ENCODE measurements around the gene H6PD. TPM values are rescaled to one million over a fixed set of nuclear protein-coding genes. Genes with fewer than 3 reads are reported as not detected.

The H6PD gene
- total RNA-seq, 2 experiments from 2014 or later = 15.1 to 15.3 TPM

DNA sequence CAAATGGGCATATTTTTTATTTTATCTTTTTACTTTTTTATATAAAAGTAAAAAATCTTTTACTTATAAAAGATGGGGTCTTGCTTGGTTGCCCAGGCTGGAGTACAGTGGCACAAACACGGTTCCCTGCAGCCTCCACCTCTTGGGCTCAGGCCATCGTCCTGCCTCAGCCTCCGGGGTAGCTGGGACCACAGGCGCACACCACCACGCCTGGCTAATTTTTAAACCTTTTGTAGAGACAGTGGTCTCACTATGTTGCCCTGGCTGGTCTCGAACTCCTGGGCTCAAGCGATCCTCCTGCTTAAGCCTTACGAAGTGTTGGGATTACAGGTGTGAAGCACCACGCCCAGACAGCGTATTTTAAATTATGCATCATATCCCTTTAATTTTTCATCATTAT is 986 bp downstream of the H6PD start:
- Mint-ChIP-seq H3K4me1 (peaks cover 49% of the 10 kb centered on the region), H3K27ac (peak overlapping the region; percentile 90), H3K36me3 (ENCODE audit: low read depth) (peaks cover 3% of the 10 kb centered on the region), H3K4me3 (peak overlapping the region; percentile 81), H3K27me3 (peaks cover 3% of the 10 kb centered on the region), H3K9me3 (no peaks in the 10 kb centered on the region)
- POLR2A ChIA-PET = interaction anchor here (0.7 kb wide), 1 partner anchor 153 kb away, joined by 4 read pairs; no protein-coding TSS in a partner anchor
- CTCF ChIA-PET = interaction anchor here (1.4 to 2.9 kb wide), 4 partner anchors 9 to 15 kb away, joined by 3 to 19 read pairs (median 8); no protein-coding TSS in a partner anchor
- no peak for DNase-seq

DNA sequence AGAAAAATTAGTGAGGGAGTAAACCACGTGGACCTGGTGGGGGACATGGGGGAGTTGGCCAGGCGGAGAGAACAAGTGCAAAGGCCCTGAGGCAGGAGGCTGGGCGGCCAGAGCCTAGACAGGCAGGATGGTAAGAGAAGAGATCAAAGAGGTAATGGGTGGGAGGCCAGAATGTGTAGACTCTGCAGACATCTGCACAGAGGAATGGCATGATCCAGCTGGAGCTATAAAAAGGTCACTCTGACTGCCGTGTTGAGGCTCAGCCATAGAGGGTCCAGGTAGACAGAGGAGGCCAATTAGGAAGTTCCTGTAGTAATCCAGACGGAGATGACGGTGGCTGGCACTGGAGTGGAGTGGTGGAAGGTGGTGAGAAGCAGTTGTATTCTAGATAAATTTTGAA is 3.6 kb downstream of the H6PD start:
- ChIA-PET CTCF (no interaction called here), POLR2A (no interaction called here)
- Mint-ChIP-seq H3K4me3 (no peak overlapping the region), H3K9me3 (no peaks in the 10 kb centered on the region), H3K36me3 (ENCODE audit: low read depth) (peaks cover 3% of the 10 kb centered on the region), H3K27ac (no peak overlapping the region), H3K4me1 (peaks cover 62% of the 10 kb centered on the region), H3K27me3 (peaks cover 2% of the 10 kb centered on the region)
- DNase-seq = no peak

DNA sequence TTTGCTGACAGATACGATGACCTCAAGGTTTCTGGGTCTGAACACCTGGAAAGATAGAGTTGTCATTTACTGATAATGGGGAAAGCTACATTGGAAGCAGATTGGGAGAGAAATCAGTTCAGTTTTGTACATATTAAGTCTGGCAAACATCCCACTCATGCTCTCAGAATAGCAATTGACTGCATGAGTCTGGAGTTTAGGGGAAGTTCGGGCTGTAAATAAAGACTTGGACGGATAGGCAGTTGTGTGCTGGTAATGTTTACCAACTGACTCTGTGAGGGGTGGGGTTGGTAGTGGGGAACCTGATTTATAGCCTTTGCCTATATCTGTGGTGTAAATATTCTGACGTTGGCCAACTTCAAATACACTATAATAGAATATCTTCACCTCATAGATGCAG is 4.0 kb downstream of the H6PD start:
- no peak overlapping the region for H3K27ac Mint-ChIP-seq
- peaks cover 2% of the 10 kb centered on the region for H3K27me3 Mint-ChIP-seq
- DNase-seq = no peak
- ChIA-PET POLR2A (interaction anchor here (0.6 kb wide), 1 partner anchor 481 kb away, joined by 3 read pairs; no protein-coding TSS in a partner anchor), CTCF (no interaction called here)
- peaks cover 3% of the 10 kb centered on the region for H3K36me3 Mint-ChIP-seq (ENCODE audit: low read depth)
- no peaks in the 10 kb centered on the region for H3K9me3 Mint-ChIP-seq
- no peak overlapping the region for H3K4me3 Mint-ChIP-seq
- H3K4me1 Mint-ChIP-seq = peaks cover 62% of the 10 kb centered on the region

DNA sequence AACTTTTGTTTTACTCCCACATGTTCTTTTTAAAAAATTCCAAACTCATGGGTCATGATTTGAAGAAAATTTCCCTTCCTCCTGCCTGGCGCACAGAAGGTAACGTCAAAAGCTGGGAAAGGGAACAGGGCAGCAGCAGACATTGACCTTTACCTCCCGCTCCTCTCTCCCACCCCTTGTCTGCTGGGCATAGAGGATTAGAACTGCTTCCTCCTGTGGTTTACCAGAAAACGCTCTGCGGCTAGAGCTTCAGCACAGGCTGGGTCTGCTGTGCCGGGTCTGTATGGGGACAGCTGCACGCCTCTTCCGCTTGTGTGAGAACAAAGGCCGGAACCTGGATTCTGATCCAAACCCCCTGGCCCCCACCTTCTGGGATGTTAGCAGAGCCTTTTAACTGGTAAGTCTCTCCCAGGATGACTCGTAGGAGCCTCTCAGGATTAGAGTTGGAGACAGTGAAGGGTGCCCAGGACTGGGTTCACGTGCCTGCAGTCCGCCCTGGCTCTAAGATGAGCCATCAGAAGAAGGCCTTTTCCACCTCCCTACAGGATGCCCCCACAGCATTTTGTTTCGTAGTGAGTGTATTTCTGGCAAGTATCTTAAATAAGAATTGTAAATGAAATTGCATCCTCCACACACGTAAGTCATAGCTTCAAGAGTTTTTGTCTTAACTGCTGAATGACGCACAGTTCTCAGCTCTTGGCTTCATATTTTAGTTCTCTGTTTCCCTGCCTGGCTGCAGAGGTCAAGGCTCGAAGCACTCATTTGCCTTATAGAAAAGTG is 5.2 kb downstream of the H6PD start:
- ChIA-PET POLR2A (interaction anchor here (0.6 to 0.7 kb wide), 2 partner anchors 167 to 1105 kb away, joined by 3 to 4 read pairs; no protein-coding TSS in a partner anchor), CTCF (interaction anchor here (0.5 to 1.0 kb wide), 2 partner anchors 27 to 333 kb away, joined by 3 to 4 read pairs; no protein-coding TSS in a partner anchor)
- Mint-ChIP-seq H3K36me3 (ENCODE audit: low read depth) (peaks cover 3% of the 10 kb centered on the region), H3K4me1 (peaks cover 67% of the 10 kb centered on the region), H3K4me3 (peak overlapping the region; percentile 40), H3K27ac (peak overlapping the region; percentile 64), H3K9me3 (no peaks in the 10 kb centered on the region), H3K27me3 (peaks cover 2% of the 10 kb centered on the region)
- peak; percentile 77 for DNase-seq

DNA sequence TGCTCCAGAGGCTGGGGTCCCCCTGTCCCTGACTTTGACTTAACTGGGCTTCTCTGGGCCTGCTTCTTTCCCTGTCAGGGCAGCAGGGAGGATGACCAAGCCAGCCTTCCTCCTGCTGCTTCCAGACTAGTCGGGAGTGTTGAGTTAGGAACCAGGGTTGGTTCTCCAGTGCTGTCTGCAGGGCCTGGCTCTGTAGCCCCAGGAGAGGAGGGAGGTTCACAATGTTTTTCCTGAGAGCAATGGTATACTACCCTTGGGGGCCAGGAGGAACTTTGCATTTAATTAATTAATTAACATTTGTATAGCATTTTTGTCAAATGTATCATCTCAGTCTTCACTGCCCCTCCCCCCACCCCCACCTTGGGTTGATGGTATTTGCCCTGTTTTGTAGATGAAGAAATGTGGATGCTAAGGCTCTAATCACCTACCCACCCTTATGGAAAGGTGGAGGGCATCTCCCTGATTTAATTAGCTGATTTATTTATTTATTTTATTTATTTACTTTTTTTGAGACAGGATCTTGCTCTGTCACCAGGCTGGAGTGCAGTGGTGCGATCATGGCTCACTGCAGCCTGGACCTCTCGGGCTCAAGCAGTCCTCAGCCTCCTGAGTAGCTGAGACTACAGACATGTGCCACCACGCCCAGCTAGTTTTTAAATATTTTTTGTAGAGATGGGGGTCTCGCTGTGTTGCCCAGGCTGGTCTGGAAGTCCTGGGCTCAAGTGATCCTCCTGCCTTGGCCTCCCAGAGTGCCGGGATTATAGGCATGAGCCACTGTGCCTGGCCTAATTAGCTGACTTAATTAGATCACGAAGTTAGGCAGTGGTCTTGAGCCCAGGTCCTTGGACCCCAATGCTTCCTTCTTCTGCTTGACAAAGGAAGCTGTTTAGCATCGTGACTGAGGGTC is 6.6 kb downstream of the H6PD start:
- H3K4me1 Mint-ChIP-seq = peaks cover 74% of the 10 kb centered on the region
- H3K4me3 Mint-ChIP-seq = no peak overlapping the region
- peaks cover 2% of the 10 kb centered on the region for H3K27me3 Mint-ChIP-seq
- H3K36me3 Mint-ChIP-seq (ENCODE audit: low read depth) = peaks cover 3% of the 10 kb centered on the region
- H3K27ac Mint-ChIP-seq = no peak overlapping the region
- no peaks in the 10 kb centered on the region for H3K9me3 Mint-ChIP-seq
- ChIA-PET POLR2A (no interaction called here), CTCF (interaction anchor here (0.5 kb wide), 1 partner anchor 304 kb away, joined by 7 read pairs; no protein-coding TSS in a partner anchor)
- no peak for DNase-seq

DNA sequence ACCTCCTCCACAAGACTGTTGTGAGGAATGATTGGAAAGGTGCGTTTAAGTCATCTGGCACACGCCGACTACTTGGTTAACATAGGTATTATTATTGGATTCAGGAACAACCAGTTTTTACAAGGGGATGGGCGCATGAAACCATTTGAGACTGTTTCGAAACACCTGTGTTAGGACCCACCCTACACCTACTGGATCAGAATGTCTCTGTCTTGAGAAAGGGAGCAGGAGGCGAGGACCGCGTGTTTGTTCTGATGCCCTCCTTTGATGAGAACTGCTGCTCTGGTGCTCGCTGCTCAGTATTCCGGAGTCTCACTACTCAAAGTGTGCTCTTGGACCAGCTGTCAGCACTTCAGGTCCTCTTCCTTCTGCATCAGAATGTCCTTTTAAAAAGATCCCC is 7.3 kb downstream of the H6PD start:
- ChIA-PET POLR2A (no interaction called here), CTCF (interaction anchor here (0.5 to 0.7 kb wide), 2 partner anchors 305 to 677 kb away, joined by 3 to 7 read pairs; no protein-coding TSS in a partner anchor)
- Mint-ChIP-seq H3K27ac (no peak overlapping the region), H3K4me3 (no peak overlapping the region), H3K36me3 (ENCODE audit: low read depth) (peaks cover 3% of the 10 kb centered on the region), H3K27me3 (peaks cover 2% of the 10 kb centered on the region), H3K4me1 (peaks cover 73% of the 10 kb centered on the region), H3K9me3 (no peaks in the 10 kb centered on the region)
- no peak for DNase-seq

DNA sequence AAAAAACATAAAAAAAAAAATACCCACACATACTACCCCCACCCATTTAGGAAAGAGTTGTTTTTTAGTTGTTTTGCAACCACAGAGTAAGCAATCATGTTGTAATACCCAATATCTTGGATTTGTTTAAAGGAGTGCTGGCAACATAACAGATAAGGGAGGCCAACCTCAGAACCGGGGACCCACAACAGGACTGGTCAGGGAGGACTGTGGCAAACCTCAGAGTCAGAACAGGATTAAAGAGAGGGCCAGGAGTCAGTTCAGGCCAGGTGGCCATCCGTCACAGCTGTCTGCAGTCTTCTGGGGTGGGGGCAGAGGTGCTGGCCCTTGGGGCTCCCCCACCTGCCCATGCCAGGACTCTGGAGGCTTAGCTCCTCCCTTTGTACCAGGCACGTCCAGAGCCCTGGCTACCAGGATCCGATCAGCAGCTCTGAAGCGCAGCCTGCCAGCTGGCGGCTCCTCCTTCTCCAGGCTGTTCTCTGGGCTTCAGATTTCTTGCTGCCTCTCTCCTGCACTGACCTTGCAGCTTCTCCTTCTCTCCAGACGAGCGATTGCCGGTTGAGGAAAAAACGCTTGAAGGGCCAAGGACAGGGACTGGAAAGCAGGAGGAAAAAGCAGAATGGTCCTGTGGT is 7.9 kb downstream of the H6PD start:
- Mint-ChIP-seq H3K36me3 (ENCODE audit: low read depth) (peaks cover 3% of the 10 kb centered on the region), H3K27ac (no peak overlapping the region), H3K9me3 (no peaks in the 10 kb centered on the region), H3K27me3 (peaks cover under 1% of the 10 kb centered on the region), H3K4me1 (peaks cover 73% of the 10 kb centered on the region), H3K4me3 (no peak overlapping the region)
- DNase-seq = no peak
- ChIA-PET POLR2A (no interaction called here), CTCF (interaction anchor here (0.7 to 4.2 kb wide), 2 partner anchors 8 to 676 kb away, joined by 3 to 19 read pairs; partner anchors contain the start of gene H6PD)

DNA sequence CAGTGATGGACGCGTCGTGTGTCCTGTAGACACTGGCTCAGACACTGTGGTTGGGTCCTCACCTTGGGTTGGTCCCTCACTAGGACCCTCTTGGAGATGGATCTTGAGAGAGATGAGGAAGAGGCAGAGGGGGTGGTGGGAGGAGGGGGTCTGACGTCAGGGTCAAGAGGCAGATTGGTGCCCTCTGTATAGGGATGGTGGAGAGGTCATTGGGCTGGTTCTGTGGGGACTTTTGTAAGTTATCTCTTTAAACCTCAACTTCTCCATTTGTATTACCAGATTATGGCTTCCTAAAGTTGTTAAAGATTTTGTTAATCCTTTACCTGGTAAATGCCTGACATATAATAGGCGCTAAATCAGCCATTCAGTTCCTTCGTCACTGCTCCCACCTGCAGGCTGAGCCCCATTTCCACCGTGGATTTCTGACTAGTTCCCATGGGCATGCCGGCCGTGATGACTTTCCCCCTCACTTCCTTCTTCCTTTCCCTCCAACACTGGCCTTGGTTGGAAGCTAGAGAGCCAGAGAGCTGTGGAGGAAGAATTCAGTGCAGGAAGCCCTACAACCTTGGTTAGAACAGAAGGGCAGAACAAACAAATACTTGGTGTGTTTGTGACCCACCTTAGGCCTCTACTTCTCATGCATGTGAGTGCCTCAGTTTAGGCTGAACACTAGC is 8.6 kb downstream of the H6PD start:
- no peak for DNase-seq
- ChIA-PET POLR2A (interaction anchor here (0.6 kb wide), 1 partner anchor 694 kb away, joined by 8 read pairs; no protein-coding TSS in a partner anchor), CTCF (interaction anchor here (0.6 to 4.2 kb wide), 4 partner anchors 9 to 989 kb away, joined by 3 to 19 read pairs (median 6); partner anchors contain the start of gene H6PD)
- H3K4me3 Mint-ChIP-seq = no peak overlapping the region
- peaks cover 66% of the 10 kb centered on the region for H3K4me1 Mint-ChIP-seq
- H3K27me3 Mint-ChIP-seq = no peaks in the 10 kb centered on the region
- peaks cover 2% of the 10 kb centered on the region for H3K36me3 Mint-ChIP-seq (ENCODE audit: low read depth)
- peak overlapping the region; percentile 36 for H3K27ac Mint-ChIP-seq
- H3K9me3 Mint-ChIP-seq = no peaks in the 10 kb centered on the region

DNA sequence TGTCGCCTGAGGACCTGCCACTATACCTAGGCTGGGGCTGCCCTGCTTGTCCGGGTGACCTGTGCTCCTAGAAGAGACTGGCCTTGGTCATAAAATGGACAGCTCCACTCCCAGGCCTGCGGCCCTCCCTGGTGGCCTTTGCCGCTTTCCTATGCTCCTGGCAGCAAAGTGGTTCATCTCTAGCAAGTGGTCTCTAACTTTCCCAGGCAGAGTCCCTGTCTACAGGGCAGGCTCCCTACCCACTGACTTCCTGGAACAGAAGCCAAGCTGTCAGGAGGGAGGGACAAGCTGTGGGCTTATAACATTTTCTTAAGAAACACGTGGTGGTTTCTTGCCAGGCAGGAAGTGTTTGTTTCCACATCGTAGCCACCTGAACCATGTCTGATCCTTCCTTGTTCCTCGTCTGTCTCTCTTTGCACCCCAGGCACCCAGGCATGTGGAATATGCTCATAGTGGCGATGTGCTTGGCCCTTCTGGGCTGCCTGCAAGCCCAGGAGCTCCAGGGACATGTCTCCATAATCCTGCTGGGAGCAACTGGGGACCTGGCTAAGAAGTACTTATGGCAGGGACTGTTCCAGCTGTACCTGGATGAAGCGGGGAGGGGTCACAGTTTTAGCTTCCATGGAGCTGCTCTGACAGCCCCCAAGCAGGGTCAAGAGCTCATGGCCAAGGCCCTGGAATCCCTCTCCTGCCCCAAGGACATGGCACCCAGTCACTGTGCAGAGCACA is 10.1 kb downstream of the H6PD start:
- Mint-ChIP-seq H3K36me3 (ENCODE audit: low read depth) (peaks cover 2% of the 10 kb centered on the region), H3K27me3 (no peaks in the 10 kb centered on the region), H3K27ac (peak overlapping the region; percentile 25), H3K4me3 (no peak overlapping the region), H3K9me3 (no peaks in the 10 kb centered on the region), H3K4me1 (peaks cover 55% of the 10 kb centered on the region)
- DNase-seq = peak; percentile 29
- CTCF ChIA-PET = interaction anchor here (0.6 to 4.2 kb wide), 12 partner anchors 9 to 269 kb away, joined by 3 to 19 read pairs (median 4); partner anchors contain the start of gene H6PD
- POLR2A ChIA-PET = interaction anchor here (0.6 to 1.2 kb wide), 3 partner anchors 31 to 366 kb away, joined by 3 to 4 read pairs (median 4); partner anchors contain the start of gene ENO1

DNA sequence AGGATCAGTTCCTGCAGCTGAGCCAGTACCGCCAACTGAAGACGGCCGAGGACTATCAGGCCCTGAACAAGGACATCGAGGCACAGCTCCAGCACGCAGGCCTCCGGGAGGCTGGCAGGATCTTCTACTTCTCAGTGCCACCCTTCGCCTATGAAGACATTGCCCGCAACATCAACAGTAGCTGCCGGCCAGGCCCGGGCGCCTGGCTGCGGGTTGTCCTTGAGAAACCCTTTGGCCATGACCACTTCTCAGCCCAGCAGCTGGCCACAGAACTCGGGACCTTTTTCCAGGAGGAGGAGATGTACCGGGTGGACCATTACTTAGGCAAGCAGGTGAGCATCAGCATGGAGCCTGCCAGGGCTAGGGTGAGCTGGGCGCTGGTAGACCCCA is 10.7 kb downstream of the H6PD start:
- Mint-ChIP-seq H3K36me3 (ENCODE audit: low read depth) (peaks cover 2% of the 10 kb centered on the region), H3K27ac (no peak overlapping the region), H3K4me3 (no peak overlapping the region), H3K9me3 (no peaks in the 10 kb centered on the region), H3K27me3 (no peaks in the 10 kb centered on the region), H3K4me1 (peaks cover 50% of the 10 kb centered on the region)
- no peak for DNase-seq
- CTCF ChIA-PET = interaction anchor here (0.6 to 4.2 kb wide), 10 partner anchors 8 to 268 kb away, joined by 3 to 19 read pairs (median 4); partner anchors contain the start of gene H6PD
- POLR2A ChIA-PET = interaction anchor here (1.2 kb wide), 1 partner anchor 31 kb away, joined by 4 read pairs; no protein-coding TSS in a partner anchor

DNA sequence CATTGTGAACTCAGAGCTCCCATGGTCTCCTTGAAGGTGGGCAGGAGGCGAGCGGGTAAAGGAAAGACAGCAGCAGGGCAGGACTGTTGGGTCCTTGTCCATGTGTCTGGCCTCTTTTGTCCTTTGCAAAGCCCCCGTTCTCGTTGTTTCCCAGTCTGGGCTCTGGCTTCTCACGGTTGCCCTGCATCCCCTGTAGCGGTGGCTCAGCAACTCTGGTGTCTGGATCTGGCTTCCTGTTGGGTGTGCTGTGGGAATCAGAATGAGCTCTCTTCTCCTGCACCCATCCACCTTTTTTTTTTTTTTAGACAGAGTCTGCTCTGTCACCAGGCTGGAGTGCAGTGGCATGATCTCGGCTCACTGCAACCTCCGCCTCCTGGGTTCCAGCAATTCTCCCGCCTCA is 11.1 kb downstream of the H6PD start:
- Mint-ChIP-seq H3K9me3 (no peaks in the 10 kb centered on the region), H3K4me1 (peaks cover 45% of the 10 kb centered on the region), H3K27me3 (no peaks in the 10 kb centered on the region), H3K4me3 (no peak overlapping the region), H3K27ac (no peak overlapping the region), H3K36me3 (ENCODE audit: low read depth) (peaks cover 2% of the 10 kb centered on the region)
- POLR2A ChIA-PET = no interaction called here
- DNase-seq = no peak
- CTCF ChIA-PET = interaction anchor here (1.3 to 4.2 kb wide), 6 partner anchors 11 to 111 kb away, joined by 3 to 19 read pairs (median 4); partner anchors contain the start of gene H6PD
